DOHH2 (cell line): Measurements from ENCODE around the gene SIGLEC15.

Source experiments
- EZH2phosphoT487 ChIP-seq: fragments of 200-600 bp; sonication (generic); IDR thresholded peaks from 2 replicates; pipeline ENCODE4 v1.6.1; 2017; ENCODE audit warnings: borderline replicate concordance, mild to moderate bottlenecking, antibody characterized with exemption, low read length, moderate library complexity, mixed read lengths
- TF ChIP-seq, protein P1 (sequence below): fragments of 200-600 bp; sonication (generic); IDR thresholded peaks from one replicate; pipeline ENCODE4 v1.5.1; 2014; ENCODE audit warnings: antibody characterized with exemption, mild to moderate bottlenecking, low read depth, low read length; ENCODE audit not compliant: poor library complexity, severe bottlenecking

DNA sequence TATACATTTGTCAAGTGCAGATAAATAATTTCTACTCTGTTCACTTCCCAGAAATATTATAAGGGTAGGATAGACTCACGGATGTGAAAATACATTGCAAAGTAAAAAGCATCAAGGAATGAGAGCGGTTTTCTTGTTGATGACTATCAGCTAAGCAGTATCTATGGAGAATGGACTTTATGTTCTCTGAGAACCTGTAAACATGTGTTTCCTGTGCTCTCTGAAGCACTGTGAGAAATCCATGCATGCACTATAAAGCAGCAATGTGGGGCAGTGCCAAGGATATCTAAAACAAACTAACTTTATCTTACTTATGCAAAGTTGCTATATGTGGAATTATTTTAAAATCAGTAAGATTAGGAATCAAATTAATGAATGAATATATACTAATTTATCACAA is 4.4 kb upstream of the SIGLEC15 start:
- TF ChIP-seq, protein P1, sequence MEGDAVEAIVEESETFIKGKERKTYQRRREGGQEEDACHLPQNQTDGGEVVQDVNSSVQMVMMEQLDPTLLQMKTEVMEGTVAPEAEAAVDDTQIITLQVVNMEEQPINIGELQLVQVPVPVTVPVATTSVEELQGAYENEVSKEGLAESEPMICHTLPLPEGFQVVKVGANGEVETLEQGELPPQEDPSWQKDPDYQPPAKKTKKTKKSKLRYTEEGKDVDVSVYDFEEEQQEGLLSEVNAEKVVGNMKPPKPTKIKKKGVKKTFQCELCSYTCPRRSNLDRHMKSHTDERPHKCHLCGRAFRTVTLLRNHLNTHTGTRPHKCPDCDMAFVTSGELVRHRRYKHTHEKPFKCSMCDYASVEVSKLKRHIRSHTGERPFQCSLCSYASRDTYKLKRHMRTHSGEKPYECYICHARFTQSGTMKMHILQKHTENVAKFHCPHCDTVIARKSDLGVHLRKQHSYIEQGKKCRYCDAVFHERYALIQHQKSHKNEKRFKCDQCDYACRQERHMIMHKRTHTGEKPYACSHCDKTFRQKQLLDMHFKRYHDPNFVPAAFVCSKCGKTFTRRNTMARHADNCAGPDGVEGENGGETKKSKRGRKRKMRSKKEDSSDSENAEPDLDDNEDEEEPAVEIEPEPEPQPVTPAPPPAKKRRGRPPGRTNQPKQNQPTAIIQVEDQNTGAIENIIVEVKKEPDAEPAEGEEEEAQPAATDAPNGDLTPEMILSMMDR: no peak
- TF ChIP-seq EZH2phosphoT487: no peak
